Measurements from ENCODE around the gene EEF1G. TPM values are rescaled to one million over a fixed set of nuclear protein-coding genes. Genes with fewer than 3 reads are reported as not detected.
A peak's percentile ranks its signal among the peaks of the same experiment; 100 is the strongest.

The EEF1G gene
- total and polyA plus RNA-seq, 2 of the 13 experiments (the other 11 are each of a cell fraction or from before 2014, with no cell fraction given) = 1,787 to 2,144 TPM

- TF ChIP-seq HBP1 (CRISPR knock-in tag; IDR thresholded peaks at IDR 0.05; ENCODE audit: low read depth) = peak; percentile 6; the same call in 1 of the 2 replicates
- TF ChIP-seq KLF11 (CRISPR knock-in tag; IDR thresholded peaks at IDR 0.05) = no peak
- no peak for TF ChIP-seq GLMP (CRISPR knock-in tag; IDR thresholded peaks at IDR 0.05; ENCODE audit: borderline replicate concordance)
- 0 out of 2 replicates have a peak, but pooled peaks have one; percentile 46 for TF ChIP-seq NKX3-1 (CRISPR knock-in tag; IDR thresholded peaks at IDR 0.05)
- TF ChIP-seq ZNF781 (CRISPR knock-in tag; IDR thresholded peaks at IDR 0.05; ENCODE audit: borderline replicate concordance, not compliant biosample characterization) = no peak
- TF ChIP-seq NFYC (CRISPR knock-in tag; IDR thresholded peaks at IDR 0.05) = no peak
- TF ChIP-seq TOPORS (CRISPR knock-in tag; IDR thresholded peaks at IDR 0.05) = 0 out of 2 replicates have a peak, but pooled peaks have one; percentile 49
- no peak; the same call in 1 of the 2 replicates for TF ChIP-seq IKZF5 (CRISPR knock-in tag; IDR thresholded peaks at IDR 0.05)
- no peak for TF ChIP-seq ZHX2 (IDR thresholded peaks at IDR 0.05; ENCODE audit: low read depth)
- TF ChIP-seq ZHX2 (CRISPR knock-in tag; IDR thresholded peaks at IDR 0.05; ENCODE audit: borderline replicate concordance) = no peak
- TF ChIP-seq ATRX (CRISPR knock-in tag; IDR thresholded peaks at IDR 0.05; ENCODE audit: borderline replicate concordance) = no peak
- TF ChIP-seq ZNF263 (CRISPR knock-in tag; IDR thresholded peaks at IDR 0.05) = no peak
- peak; percentile 64; the same call in 1 of the 2 replicates for TF ChIP-seq ZNF333 (CRISPR knock-in tag; IDR thresholded peaks at IDR 0.05; ENCODE audit: borderline replicate concordance)
- no peak for TF ChIP-seq ETV5 (CRISPR knock-in tag; IDR thresholded peaks at IDR 0.05; ENCODE audit: borderline replicate concordance)
- TF ChIP-seq PBX3 (CRISPR knock-in tag; IDR thresholded peaks at IDR 0.05; ENCODE audit: borderline replicate concordance) = peak; percentile 44; the same call in 1 of the 2 replicates
- TF ChIP-seq ZNF510 (CRISPR knock-in tag; IDR thresholded peaks at IDR 0.05; ENCODE audit: low read depth) = no peak
- no peak for TF ChIP-seq U2AF1 (optimal IDR thresholded peaks at IDR 0.05; ENCODE audit: low read depth, low read length)
- no peak for TF ChIP-seq SRF (IDR thresholded peaks at IDR 0.05; ENCODE audit: low read depth, low read length)
- no peak for TF ChIP-seq KMT2A (CRISPR knock-in tag; IDR thresholded peaks at IDR 0.05)
These were observed 27.3 kb downstream of the EEF1G start, which contains the start of gene AHNAK (continued) for GRCh38 chr11:62546244-62546928.

Data from HepG2 (cell line).